ENCODE data around the gene MR1. TPM values are rescaled to one million over a fixed set of nuclear protein-coding genes. Genes with fewer than 3 reads are reported as not detected.

MR1 gene
- total and polyA plus RNA-seq, 9 of the 15 experiments (the other 6 are each of a cell fraction or from before 2014, with no cell fraction given): 9.7 to 21.7 (median 15.6) TPM

DNA sequence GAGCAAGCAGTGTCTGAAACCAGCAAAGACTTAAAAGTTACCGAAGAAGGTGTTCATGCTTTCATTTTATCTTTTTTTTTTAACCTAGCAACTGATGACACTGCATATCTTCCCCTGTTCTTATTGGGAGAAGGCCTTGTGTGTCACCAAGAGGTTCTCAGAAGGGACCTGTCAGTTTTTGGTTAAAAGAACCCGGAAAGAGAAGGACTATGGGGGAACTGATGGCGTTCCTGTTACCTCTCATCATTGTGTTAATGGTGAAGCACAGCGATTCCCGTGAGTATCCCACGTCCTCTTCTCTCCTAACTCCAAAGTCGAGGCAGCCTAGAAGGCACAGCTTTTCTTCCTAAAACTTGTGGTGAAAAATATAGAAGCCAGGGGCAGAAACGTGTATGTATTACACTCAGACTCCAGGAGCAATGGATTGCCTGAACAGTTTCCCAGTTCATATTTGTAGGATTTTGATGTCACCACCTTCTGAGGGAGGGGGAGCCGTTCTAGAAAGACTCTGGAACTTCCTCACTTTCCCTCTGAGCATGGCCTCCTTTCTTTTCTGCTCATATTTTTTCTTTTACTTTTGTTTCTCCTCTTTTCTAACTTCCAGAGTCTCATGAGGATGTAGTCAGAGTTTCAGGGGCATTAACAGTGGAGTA, at the start of gene MR1 (continued):
- TF ChIP-seq, protein P1, sequence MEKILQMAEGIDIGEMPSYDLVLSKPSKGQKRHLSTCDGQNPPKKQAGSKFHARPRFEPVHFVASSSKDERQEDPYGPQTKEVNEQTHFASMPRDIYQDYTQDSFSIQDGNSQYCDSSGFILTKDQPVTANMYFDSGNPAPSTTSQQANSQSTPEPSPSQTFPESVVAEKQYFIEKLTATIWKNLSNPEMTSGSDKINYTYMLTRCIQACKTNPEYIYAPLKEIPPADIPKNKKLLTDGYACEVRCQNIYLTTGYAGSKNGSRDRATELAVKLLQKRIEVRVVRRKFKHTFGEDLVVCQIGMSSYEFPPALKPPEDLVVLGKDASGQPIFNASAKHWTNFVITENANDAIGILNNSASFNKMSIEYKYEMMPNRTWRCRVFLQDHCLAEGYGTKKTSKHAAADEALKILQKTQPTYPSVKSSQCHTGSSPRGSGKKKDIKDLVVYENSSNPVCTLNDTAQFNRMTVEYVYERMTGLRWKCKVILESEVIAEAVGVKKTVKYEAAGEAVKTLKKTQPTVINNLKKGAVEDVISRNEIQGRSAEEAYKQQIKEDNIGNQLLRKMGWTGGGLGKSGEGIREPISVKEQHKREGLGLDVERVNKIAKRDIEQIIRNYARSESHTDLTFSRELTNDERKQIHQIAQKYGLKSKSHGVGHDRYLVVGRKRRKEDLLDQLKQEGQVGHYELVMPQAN (IDR thresholded peaks at IDR 0.05; ENCODE audit: borderline replicate concordance): peak; percentile 53; the same call in 1 of the 2 replicates
- TF ChIP-seq MEIS2 (IDR thresholded peaks at IDR 0.05; ENCODE audit: partially characterized antibody) (peak; percentile 71), WHSC1 (IDR thresholded peaks at IDR 0.05; ENCODE audit: low read length) (no peak), CREM (IDR thresholded peaks at IDR 0.05; ENCODE audit: low read depth) (peak; percentile 95), ZNF436 (CRISPR knock-in tag; IDR thresholded peaks at IDR 0.05) (0 out of 2 replicates have a peak, but pooled peaks have one; percentile 12), ZNF263 (CRISPR knock-in tag; IDR thresholded peaks at IDR 0.05; ENCODE audit: borderline replicate concordance) (no peak), BACH1 (tag; IDR thresholded peaks at IDR 0.05) (peak; percentile 7; the same call in 1 of the 2 replicates), EZH2 (IDR thresholded peaks at IDR 0.05; ENCODE audit: borderline replicate concordance, low read depth, low read length) (no peak), SP1 (CRISPR knock-in tag; IDR thresholded peaks at IDR 0.05) (no peak; the same call in 1 of the 2 replicates), HDAC6 (IDR thresholded peaks at IDR 0.05; ENCODE audit: low read depth, low read length) (no peak), CEBPG (CRISPR knock-in tag; IDR thresholded peaks at IDR 0.05) (no peak), CEBPG (tag; conservative IDR thresholded peaks at IDR 0.05 in 1 of 2, IDR thresholded peaks at IDR 0.05 in 1 of 2) (no peak), COPS2 (conservative IDR thresholded peaks at IDR 0.05) (no peak), ZNF239 (CRISPR knock-in tag; IDR thresholded peaks at IDR 0.05) (no peak), SMARCC2 (IDR thresholded peaks at IDR 0.05; ENCODE audit: low read depth) (no peak), SREBF2 (CRISPR knock-in tag; IDR thresholded peaks at IDR 0.05) (no peak)
- TF ChIP-seq, protein P2, sequence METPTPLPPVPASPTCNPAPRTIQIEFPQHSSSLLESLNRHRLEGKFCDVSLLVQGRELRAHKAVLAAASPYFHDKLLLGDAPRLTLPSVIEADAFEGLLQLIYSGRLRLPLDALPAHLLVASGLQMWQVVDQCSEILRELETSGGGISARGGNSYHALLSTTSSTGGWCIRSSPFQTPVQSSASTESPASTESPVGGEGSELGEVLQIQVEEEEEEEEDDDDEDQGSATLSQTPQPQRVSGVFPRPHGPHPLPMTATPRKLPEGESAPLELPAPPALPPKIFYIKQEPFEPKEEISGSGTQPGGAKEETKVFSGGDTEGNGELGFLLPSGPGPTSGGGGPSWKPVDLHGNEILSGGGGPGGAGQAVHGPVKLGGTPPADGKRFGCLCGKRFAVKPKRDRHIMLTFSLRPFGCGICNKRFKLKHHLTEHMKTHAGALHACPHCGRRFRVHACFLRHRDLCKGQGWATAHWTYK (CRISPR knock-in tag; IDR thresholded peaks at IDR 0.05): no peak
- TF ChIP-seq, protein P3, sequence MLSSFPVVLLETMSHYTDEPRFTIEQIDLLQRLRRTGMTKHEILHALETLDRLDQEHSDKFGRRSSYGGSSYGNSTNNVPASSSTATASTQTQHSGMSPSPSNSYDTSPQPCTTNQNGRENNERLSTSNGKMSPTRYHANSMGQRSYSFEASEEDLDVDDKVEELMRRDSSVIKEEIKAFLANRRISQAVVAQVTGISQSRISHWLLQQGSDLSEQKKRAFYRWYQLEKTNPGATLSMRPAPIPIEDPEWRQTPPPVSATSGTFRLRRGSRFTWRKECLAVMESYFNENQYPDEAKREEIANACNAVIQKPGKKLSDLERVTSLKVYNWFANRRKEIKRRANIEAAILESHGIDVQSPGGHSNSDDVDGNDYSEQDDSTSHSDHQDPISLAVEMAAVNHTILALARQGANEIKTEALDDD (IDR thresholded peaks at IDR 0.05): no peak
- TF ChIP-seq, protein P4, sequence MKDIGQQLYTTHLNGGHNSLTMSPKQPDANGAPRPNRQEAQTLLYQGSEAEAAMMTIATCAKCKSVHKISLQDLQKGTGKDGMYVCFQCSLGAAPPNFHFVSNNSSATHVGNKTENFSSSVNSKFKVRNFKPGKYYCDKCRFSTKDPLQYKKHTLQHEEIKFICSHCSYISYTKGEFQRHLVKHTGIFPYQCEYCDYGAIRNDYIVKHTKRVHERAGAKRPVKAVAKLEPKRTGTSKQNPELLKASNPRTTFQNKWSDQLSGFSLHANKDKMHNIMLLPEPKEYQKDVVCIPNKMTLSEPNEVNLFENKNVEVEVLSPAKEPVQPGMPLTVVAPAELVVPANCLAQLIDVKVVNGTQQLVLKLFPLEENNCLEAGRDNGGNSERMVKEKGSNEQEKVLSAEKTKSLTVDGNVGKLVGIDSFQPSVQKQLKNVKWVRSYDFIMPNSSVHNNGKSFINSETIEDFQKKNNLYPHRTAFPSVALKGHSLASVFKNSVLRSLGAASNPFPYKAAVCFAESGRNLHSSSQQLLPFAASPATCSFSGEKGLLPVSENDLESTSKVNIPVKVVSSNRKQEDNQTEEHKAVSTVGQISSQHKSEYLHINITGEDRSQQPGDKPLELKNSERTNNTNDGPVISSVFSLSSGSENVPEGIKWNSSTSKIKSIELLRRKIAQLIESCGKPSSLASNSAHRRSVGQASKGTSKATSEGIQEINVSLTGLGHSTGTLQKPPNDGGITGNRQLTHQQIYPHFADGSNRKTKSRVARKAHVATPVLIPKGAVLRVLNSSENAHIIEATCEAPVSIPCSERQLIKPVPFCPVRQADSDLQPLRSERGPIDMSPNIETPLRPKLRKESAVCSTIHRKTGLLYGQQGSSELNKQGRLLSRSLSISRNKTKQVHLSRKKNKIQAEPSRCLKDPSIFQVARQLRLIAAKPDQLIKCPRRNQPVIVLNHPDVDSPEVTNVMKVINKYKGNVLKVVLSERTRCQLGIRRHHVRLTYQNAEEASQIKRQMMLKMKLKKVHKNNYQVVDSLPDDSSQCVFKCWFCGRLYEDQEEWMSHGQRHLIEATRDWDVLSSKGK (CRISPR knock-in tag; IDR thresholded peaks at IDR 0.05): no peak
- TF ChIP-seq, protein P5, sequence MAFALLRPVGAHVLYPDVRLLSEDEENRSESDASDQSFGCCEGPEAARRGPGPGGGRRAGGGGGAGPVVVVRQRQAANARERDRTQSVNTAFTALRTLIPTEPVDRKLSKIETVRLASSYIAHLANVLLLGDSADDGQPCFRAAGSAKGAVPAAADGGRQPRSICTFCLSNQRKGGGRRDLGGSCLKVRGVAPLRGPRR (CRISPR knock-in tag; IDR thresholded peaks at IDR 0.05): no peak
